ENCODE data around the gene AKNA. TPM values are rescaled to one million over a fixed set of nuclear protein-coding genes. Genes with fewer than 3 reads are reported as not detected.

Gene AKNA
- total RNA-seq, 2 experiments from 2014 or later, result 61.4 to 203 TPM

GRCh38 chr9:114291886-114292590 is 95.7 kb downstream of the AKNA start:
- no peak overlapping the region for H3K27ac ChIP-seq (ENCODE audit: low read depth, low read length, poor library complexity, severe bottlenecking)
- no TSS peak for BruUV-seq (replicated peaks)
- H2AFZ ChIP-seq (ENCODE audit: low read length), result no peak overlapping the region
- H3K36me3 ChIP-seq (ENCODE audit: insufficient read depth, low read length), result no peaks in the 10 kb centered on the region
- no peaks in the 10 kb centered on the region for H4K20me1 ChIP-seq (ENCODE audit: insufficient read depth, low read length)
- no peak overlapping the region for H3K4me3 ChIP-seq (ENCODE audit: low read depth, low read length, poor library complexity, severe bottlenecking)
- no peak for DNase-seq (ENCODE audit: low spot score)
- no peaks in the 10 kb centered on the region for H3K9me2 ChIP-seq (ENCODE audit: insufficient read depth, low read length)
- peaks cover 18% of the 10 kb centered on the region; the same call in 1 of the 2 replicates for H3K9me3 ChIP-seq (ENCODE audit: low read length)
- H3K79me2 ChIP-seq (ENCODE audit: insufficient read depth, low read depth, low read length), result no peaks in the 10 kb centered on the region
- ChIA-PET CTCF (ENCODE audit: unreplicated experiment) (no interaction called here), POLR2A (no interaction called here)
- TF ChIP-seq, protein P1, sequence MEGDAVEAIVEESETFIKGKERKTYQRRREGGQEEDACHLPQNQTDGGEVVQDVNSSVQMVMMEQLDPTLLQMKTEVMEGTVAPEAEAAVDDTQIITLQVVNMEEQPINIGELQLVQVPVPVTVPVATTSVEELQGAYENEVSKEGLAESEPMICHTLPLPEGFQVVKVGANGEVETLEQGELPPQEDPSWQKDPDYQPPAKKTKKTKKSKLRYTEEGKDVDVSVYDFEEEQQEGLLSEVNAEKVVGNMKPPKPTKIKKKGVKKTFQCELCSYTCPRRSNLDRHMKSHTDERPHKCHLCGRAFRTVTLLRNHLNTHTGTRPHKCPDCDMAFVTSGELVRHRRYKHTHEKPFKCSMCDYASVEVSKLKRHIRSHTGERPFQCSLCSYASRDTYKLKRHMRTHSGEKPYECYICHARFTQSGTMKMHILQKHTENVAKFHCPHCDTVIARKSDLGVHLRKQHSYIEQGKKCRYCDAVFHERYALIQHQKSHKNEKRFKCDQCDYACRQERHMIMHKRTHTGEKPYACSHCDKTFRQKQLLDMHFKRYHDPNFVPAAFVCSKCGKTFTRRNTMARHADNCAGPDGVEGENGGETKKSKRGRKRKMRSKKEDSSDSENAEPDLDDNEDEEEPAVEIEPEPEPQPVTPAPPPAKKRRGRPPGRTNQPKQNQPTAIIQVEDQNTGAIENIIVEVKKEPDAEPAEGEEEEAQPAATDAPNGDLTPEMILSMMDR (conservative IDR thresholded peaks at IDR 0.05; ENCODE audit: low read length), result no peak
- no peak for TF ChIP-seq EZH2phosphoT487 (IDR thresholded peaks at IDR 0.05; ENCODE audit: borderline replicate concordance, low read depth, low read length)
- no peak overlapping the region for H3K4me2 ChIP-seq (ENCODE audit: low read length)
- no peaks in the 10 kb centered on the region for H3K4me1 ChIP-seq (ENCODE audit: insufficient read depth, low read length, poor library complexity, severe bottlenecking)
- intact Hi-C loops (cut with micrococcal nuclease; ENCODE audit: unreplicated experiment), result loop anchor here (1.0 to 5.0 kb wide), 4 partner anchors 53 to 210 kb away; partner anchors contain the start of gene COL27A1

GRCh38 chr9:114291064-114291474 is 96.7 kb downstream of the AKNA start:
- Histone ChIP-seq H3K4me2 (ENCODE audit: low read length) (no peak overlapping the region), H3K79me2 (ENCODE audit: insufficient read depth, low read depth, low read length) (no peaks in the 10 kb centered on the region), H4K20me1 (ENCODE audit: insufficient read depth, low read length) (no peaks in the 10 kb centered on the region), H3K36me3 (ENCODE audit: insufficient read depth, low read length) (no peaks in the 10 kb centered on the region), H2AFZ (ENCODE audit: low read length) (no peak overlapping the region), H3K27ac (ENCODE audit: low read depth, low read length, poor library complexity, severe bottlenecking) (no peak overlapping the region), H3K9me3 (ENCODE audit: low read length) (peaks cover 12% of the 10 kb centered on the region; the same call in 1 of the 2 replicates), H3K4me1 (ENCODE audit: insufficient read depth, low read length, poor library complexity, severe bottlenecking) (no peaks in the 10 kb centered on the region), H3K9me2 (ENCODE audit: insufficient read depth, low read length) (no peaks in the 10 kb centered on the region), H3K4me3 (ENCODE audit: low read depth, low read length, poor library complexity, severe bottlenecking) (no peak overlapping the region)
- DNase-seq (ENCODE audit: low spot score), result peak; percentile 61
- no TSS peak for BruUV-seq (replicated peaks)
- TF ChIP-seq, protein P1 (conservative IDR thresholded peaks at IDR 0.05; ENCODE audit: low read length), result peak; percentile 92
- no peak for TF ChIP-seq EZH2phosphoT487 (IDR thresholded peaks at IDR 0.05; ENCODE audit: borderline replicate concordance, low read depth, low read length)
- intact Hi-C loops (cut with micrococcal nuclease; ENCODE audit: unreplicated experiment), result loop anchor here (1.0 to 5.0 kb wide), 4 partner anchors 52 to 209 kb away; partner anchors contain the start of gene COL27A1
- POLR2A ChIA-PET, result no interaction called here
- CTCF ChIA-PET (ENCODE audit: unreplicated experiment), result interaction anchor here (0.6 to 1.2 kb wide), 3 partner anchors 104 to 209 kb away, joined by 4 to 5 read pairs (median 4); no protein-coding TSS in a partner anchor

DNA sequence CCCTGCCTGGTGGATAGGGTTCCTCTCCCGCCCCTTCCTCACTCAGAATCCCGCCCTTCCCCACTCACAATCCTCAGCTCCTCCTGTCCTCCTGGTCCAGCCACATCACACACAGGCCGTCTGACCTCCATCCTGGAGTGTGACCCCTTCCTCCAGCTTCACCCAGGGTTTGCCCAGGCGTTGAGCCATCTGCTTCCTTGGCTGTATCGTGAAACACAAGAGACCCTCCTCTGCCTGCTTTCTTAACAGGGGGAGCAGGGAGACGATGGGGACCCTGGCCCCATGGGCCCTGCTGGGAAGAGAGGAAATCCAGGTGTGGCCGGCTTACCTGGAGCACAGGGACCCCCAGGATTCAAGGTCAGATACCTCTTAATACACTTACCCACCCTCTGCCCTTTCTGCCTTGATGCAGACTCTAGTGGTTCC is 97.2 kb downstream of the AKNA start:
- H3K4me2 ChIP-seq (ENCODE audit: low read length), result no peak overlapping the region
- H3K79me2 ChIP-seq (ENCODE audit: insufficient read depth, low read depth, low read length), result no peaks in the 10 kb centered on the region
- intact Hi-C loops (cut with micrococcal nuclease; ENCODE audit: unreplicated experiment), result loop anchor here (2.0 to 5.0 kb wide), 2 partner anchors 52 to 133 kb away; partner anchors contain the start of gene COL27A1
- H4K20me1 ChIP-seq (ENCODE audit: insufficient read depth, low read length), result no peaks in the 10 kb centered on the region
- POLR2A ChIA-PET, result no interaction called here
- BruUV-seq (replicated peaks), result no TSS peak
- H3K4me3 ChIP-seq (ENCODE audit: low read depth, low read length, poor library complexity, severe bottlenecking), result no peak overlapping the region
- no peaks in the 10 kb centered on the region for H3K9me2 ChIP-seq (ENCODE audit: insufficient read depth, low read length)
- no peaks in the 10 kb centered on the region for H3K36me3 ChIP-seq (ENCODE audit: insufficient read depth, low read length)
- H3K27ac ChIP-seq (ENCODE audit: low read depth, low read length, poor library complexity, severe bottlenecking), result no peak overlapping the region
- no peak for DNase-seq (ENCODE audit: low spot score)
- H2AFZ ChIP-seq (ENCODE audit: low read length), result no peak overlapping the region
- H3K9me3 ChIP-seq (ENCODE audit: low read length), result peaks cover 12% of the 10 kb centered on the region; the same call in 1 of the 2 replicates
- no peak for TF ChIP-seq EZH2phosphoT487 (IDR thresholded peaks at IDR 0.05; ENCODE audit: borderline replicate concordance, low read depth, low read length)
- TF ChIP-seq, protein P1 (conservative IDR thresholded peaks at IDR 0.05; ENCODE audit: low read length), result no peak
- no peaks in the 10 kb centered on the region for H3K4me1 ChIP-seq (ENCODE audit: insufficient read depth, low read length, poor library complexity, severe bottlenecking)
- CTCF ChIA-PET (ENCODE audit: unreplicated experiment), result interaction anchor here (0.6 to 1.2 kb wide), 3 partner anchors 103 to 208 kb away, joined by 4 to 5 read pairs (median 4); no protein-coding TSS in a partner anchor
